CD14-positive monocyte (primary cell): ENCODE results near the gene ITGA2. TPM values are rescaled to one million over a fixed set of nuclear protein-coding genes. Genes with fewer than 3 reads are reported as not detected.

Experiments used
- DNase-seq, 3 donors: peaks; one replicate each; pipeline ENCODE4 v3.0.0-alpha.2; 2011 to 2022
- H2AFZ ChIP-seq: 2 replicates; pipeline ENCODE4 v1.6.0; 2012; ENCODE audit warnings: mild to moderate bottlenecking, low read depth, low read length, inconsistent platforms; ENCODE audit not compliant: insufficient read depth, poor library complexity, severe bottlenecking
- H3K27ac ChIP-seq, 2 donors: 1 replicate in 1 of 2; 2 replicates in 1 of 2; pipeline ENCODE4 v1.5.1; 2012 to 2013; ENCODE audit warnings: low read length in 2 of 2, control low read depth in 1 of 2, inconsistent platforms in 1 of 2, low read depth in 1 of 2, mild to moderate bottlenecking in 1 of 2
- H3K27me3 ChIP-seq, 2 donors: one replicate each; pipeline versions ENCODE4 v1.6.0 to v1.6.1; 2011 to 2013; ENCODE audit warnings: low read length in 2 of 2; ENCODE audit not compliant: control insufficient read depth in 2 of 2, insufficient read depth in 2 of 2
- H3K36me3 ChIP-seq, 2 donors: replicated peaks in 1 of 2; 1 replicate in 1 of 2; 2 replicates in 1 of 2; pipeline versions ENCODE4 v1.5.1 to v1.6.1; 2012 to 2013; ENCODE audit warnings: low read length in 2 of 2, control low read depth in 1 of 2, inconsistent platforms in 1 of 2, mild to moderate bottlenecking in 1 of 2; ENCODE audit not compliant: insufficient read depth in 2 of 2, control insufficient read depth in 1 of 2
- H3K4me1 ChIP-seq, 2 donors: 1 replicate in 1 of 2; 2 replicates in 1 of 2; pipeline versions ENCODE4 v1.5.1 to v1.6.1; 2012 to 2013; ENCODE audit warnings: low read length in 2 of 2, control low read depth in 1 of 2, inconsistent platforms in 1 of 2, mild to moderate bottlenecking in 1 of 2, moderate library complexity in 1 of 2; ENCODE audit not compliant: insufficient read depth in 2 of 2, control insufficient read depth in 1 of 2
- H3K4me2 ChIP-seq: replicated peaks from 2 replicates; pipeline ENCODE3; 2012; ENCODE audit warnings: low read length, moderate library complexity, mild to moderate bottlenecking; ENCODE audit not compliant: poor library complexity, severe bottlenecking; ENCODE audit errors: extremely low read depth
- H3K4me3 ChIP-seq, 3 experiments: fragments of 200-600 bp in 1 of 3; sonication (generic) in 1 of 3; replicated peaks in 1 of 3; 1 replicate in 2 of 3; 2 replicates in 1 of 3; pipeline ENCODE4 v1.5.1; 2011 to 2013; ENCODE audit warnings: low read length in 3 of 3, mild to moderate bottlenecking in 3 of 3, control low read depth in 2 of 3, low read depth in 2 of 3, inconsistent platforms in 1 of 3, moderate library complexity in 1 of 3
- H3K79me2 ChIP-seq: 2 replicates; pipeline ENCODE4 v1.6.0; 2012; ENCODE audit warnings: mild to moderate bottlenecking, control low read depth, inconsistent platforms, low read length, moderate library complexity; ENCODE audit not compliant: insufficient read depth
- H3K9ac ChIP-seq: 2 replicates; pipeline ENCODE4 v1.6.0; 2017; ENCODE audit warnings: low read length, mild to moderate bottlenecking; ENCODE audit not compliant: insufficient read depth, poor library complexity, severe bottlenecking
- H3K9me3 ChIP-seq, 2 donors: replicated peaks in 1 of 2; 1 replicate in 1 of 2; 2 replicates in 1 of 2; pipeline versions ENCODE4 v1.5.1 to v1.6.1; 2012 to 2013; ENCODE audit warnings: low read length in 2 of 2, control low read depth in 1 of 2; ENCODE audit not compliant: control insufficient read depth in 1 of 2, insufficient read depth in 1 of 2
- H4K20me1 ChIP-seq: 2 replicates; pipeline ENCODE4 v1.6.0; 2012; ENCODE audit warnings: mild to moderate bottlenecking, low read length, control low read depth, moderate library complexity; ENCODE audit not compliant: insufficient read depth
- H3K27ac Mint-ChIP-seq, 7 donors: one replicate each; pipeline ENCODE4 v1.8.0; 2020; ENCODE audit warnings: mild to moderate bottlenecking in 7 of 7, mixed read lengths in 7 of 7, moderate library complexity in 6 of 7, inconsistent platforms in 2 of 7
- H3K27me3 Mint-ChIP-seq, 3 donors: one replicate each; pipeline ENCODE4 v1.8.0; 2021 to 2022; ENCODE audit warnings: low read depth in 3 of 3, mild to moderate bottlenecking in 3 of 3, mixed read lengths in 3 of 3, moderate library complexity in 3 of 3, inconsistent platforms in 1 of 3
- H3K36me3 Mint-ChIP-seq, 2 donors: one replicate each; pipeline ENCODE4 v1.8.0; 2020; ENCODE audit warnings: mixed read lengths in 2 of 2, inconsistent platforms in 1 of 2, mild to moderate bottlenecking in 1 of 2
- H3K4me1 Mint-ChIP-seq: one replicate; pipeline ENCODE4 v1.8.0; 2020; ENCODE audit warnings: mild to moderate bottlenecking, mixed read lengths
- H3K4me3 Mint-ChIP-seq, 2 donors: one replicate each; pipeline ENCODE4 v1.8.0; 2020; ENCODE audit warnings: mild to moderate bottlenecking in 2 of 2, mixed read lengths in 2 of 2, moderate library complexity in 1 of 2
- H3K9me3 Mint-ChIP-seq, 7 donors: one replicate each; pipeline ENCODE4 v1.8.0; 2020 to 2022; ENCODE audit warnings: mixed read lengths in 7 of 7, mild to moderate bottlenecking in 6 of 7, moderate library complexity in 6 of 7, inconsistent platforms in 2 of 7
- CTCF ChIP-seq: fragments of 200-600 bp; IDR thresholded peaks from one replicate; pipeline ENCODE4 v1.8.0; 2022; ENCODE audit warnings: antibody characterized with exemption, mild to moderate bottlenecking
- WGBS: methylation state at CpG from one replicate; pipeline ENCODE4 v1.1.5; 2013; ENCODE audit warnings: missing lambda C conversion rate; ENCODE audit not compliant: insufficient coverage; 5-methylcytosine and 5-hydroxymethylcytosine counted together
- intact Hi-C, 2 donors: fragments of 100-400 bp; cut with micrococcal nuclease; formaldehyde crosslinking; loops; one replicate each; pipeline versions ENCODE4 v1.15.0 to v1.15.1; 2023
- polyA plus RNA-seq, 3 donors: library from polyadenylated mRNA; depleted of rRNA in 1 of 3; unstranded in 2 of 3; stranded (reverse) in 1 of 3; fragments of 300-500 nt in 2 of 3; fragments of >200 nt in 1 of 3; fragmentation: Illumina TruSeq in 2 of 3; gene quantifications; 1 replicate in 2 of 3; 2 replicates in 1 of 3; pipeline ENCODE4 v1.2.3, GENCODE V29; 2012 to 2021

ITGA2 gene
- polyA plus RNA-seq, 3 donors: not detected

- Histone ChIP-seq H3K4me2 (no peak overlapping the region), H3K27ac (no peak overlapping the region), H3K9ac (no peak overlapping the region), H2AFZ (no peak overlapping the region), H3K36me3 (peaks cover 0 to 9% of the 10 kb centered on the region in 2 donors), H4K20me1 (no peaks in the 10 kb centered on the region), H3K4me3 (no peak overlapping the region), H3K79me2 (no peaks in the 10 kb centered on the region), H3K4me1 (no peaks in the 10 kb centered on the region), H3K9me3 (no peaks in the 10 kb centered on the region), H3K27me3 (no peaks in the 10 kb centered on the region)
- no CpG with 5 or more reads among the region's 2 CpGs for WGBS
- no peak for TF ChIP-seq CTCF
- Mint-ChIP-seq H3K36me3 (peaks cover 3 to 4% of the 10 kb centered on the region in 2 donors), H3K27ac (no peak overlapping the region), H3K4me3 (no peak overlapping the region), H3K9me3 (no peaks in the 10 kb centered on the region), H3K4me1 (peaks cover 2% of the 10 kb centered on the region), H3K27me3 (no peaks in the 10 kb centered on the region)
- intact Hi-C loops: loop anchor here in 1 of 2 donors (10.0 kb wide), 1 partner anchor 147 kb away; no protein-coding TSS in a partner anchor
- DNase-seq: no peak
Observed at GRCh38 chr5:53092242-53092641, 103.1 kb downstream of the ITGA2 start.

- Histone ChIP-seq H2AFZ (no peak overlapping the region), H3K9ac (no peak overlapping the region), H3K4me3 (no peak overlapping the region), H3K9me3 (no peaks in the 10 kb centered on the region), H3K27me3 (no peaks in the 10 kb centered on the region), H4K20me1 (no peaks in the 10 kb centered on the region), H3K27ac (no peak overlapping the region), H3K36me3 (peaks cover 16 to 38% of the 10 kb centered on the region in 2 donors), H3K79me2 (no peaks in the 10 kb centered on the region), H3K4me2 (no peak overlapping the region), H3K4me1 (no peaks in the 10 kb centered on the region)
- WGBS: 100% methylated on average over 1 of the region's 7 CpGs
- Mint-ChIP-seq H3K4me3 (no peak overlapping the region), H3K4me1 (no peaks in the 10 kb centered on the region), H3K27me3 (no peaks in the 10 kb centered on the region), H3K9me3 (no peaks in the 10 kb centered on the region), H3K27ac (no peak overlapping the region), H3K36me3 (peaks cover 27 to 29% of the 10 kb centered on the region in 2 donors)
- no peak for TF ChIP-seq CTCF
- intact Hi-C loops: loop anchor here (5.0 to 10.0 kb wide), 2 partner anchors 148 to 150 kb away; no protein-coding TSS in a partner anchor
- DNase-seq: no peak
Observed at GRCh38 chr5:53095217-53095616, 106.1 kb downstream of the ITGA2 start.
